Endometrium (tissue), 2 donors: ENCODE measurements around the gene SF3B3.
"Not testable (repeated sequence)": the region's sequence is repeated elsewhere in the genome, so short reads cannot be mapped to it uniquely, and the experiment has no call there.

Experiments
- FAIRE-seq: peaks from 2 replicates; lab custom pipeline; 2012; peaks lifted over from hg19 to GRCh38; lab: Jason Lieb, UNC
- donor health status: control.
- donor health status: control.

The SF3B3 gene

DNA sequence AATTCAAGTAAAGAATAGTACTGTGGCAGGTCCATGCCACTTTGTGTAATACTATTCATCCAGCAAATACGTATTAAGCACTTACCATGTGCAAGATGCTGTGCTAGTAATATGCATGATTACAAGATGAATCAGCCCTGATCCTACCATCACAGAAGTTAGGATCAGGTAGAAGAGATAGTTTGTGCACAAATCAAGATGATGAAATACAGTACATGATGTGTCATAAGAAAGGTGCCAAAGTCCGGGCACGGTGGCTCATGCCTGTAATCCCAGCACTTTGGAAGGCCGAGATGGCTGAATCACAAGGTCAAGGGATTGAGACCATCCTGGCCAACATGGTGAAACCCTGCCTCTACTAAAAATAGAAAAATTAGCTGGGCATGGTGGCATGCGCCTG, 11.2 kb upstream of the SF3B3 start:
- FAIRE-seq, result no peak

DNA sequence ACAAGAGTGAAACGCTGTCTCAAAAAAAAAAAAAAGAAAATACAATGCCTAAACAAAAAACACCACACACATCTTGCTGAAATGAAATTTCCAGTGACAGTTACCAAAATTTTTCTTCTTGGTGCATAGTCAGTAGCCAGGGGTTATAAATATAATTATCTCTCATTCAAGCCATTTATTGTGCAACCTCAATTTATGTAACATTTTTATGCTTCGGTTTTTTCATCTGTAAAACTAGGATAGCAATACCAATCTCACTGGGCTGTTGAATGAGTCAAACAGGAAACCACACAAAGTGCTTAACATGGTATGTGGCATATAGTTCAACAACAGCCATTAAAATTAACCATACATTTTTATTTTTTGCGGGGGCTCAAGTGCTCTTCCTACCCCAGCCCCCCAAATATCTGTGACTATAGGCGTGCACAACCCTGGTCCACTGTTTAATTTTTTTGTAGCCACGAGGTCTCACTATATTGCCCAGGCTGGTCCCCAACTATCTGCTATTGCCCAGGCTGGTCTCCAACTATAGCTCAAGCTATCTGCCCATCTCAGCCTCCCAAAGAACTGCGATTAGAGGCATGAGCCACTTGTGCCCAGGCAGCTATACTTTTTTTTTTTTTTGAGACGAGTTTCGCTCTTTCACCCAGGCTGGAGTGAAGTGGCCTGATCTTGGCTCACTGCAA, 2.9 kb upstream of the SF3B3 start:
- FAIRE-seq, result no peak

DNA sequence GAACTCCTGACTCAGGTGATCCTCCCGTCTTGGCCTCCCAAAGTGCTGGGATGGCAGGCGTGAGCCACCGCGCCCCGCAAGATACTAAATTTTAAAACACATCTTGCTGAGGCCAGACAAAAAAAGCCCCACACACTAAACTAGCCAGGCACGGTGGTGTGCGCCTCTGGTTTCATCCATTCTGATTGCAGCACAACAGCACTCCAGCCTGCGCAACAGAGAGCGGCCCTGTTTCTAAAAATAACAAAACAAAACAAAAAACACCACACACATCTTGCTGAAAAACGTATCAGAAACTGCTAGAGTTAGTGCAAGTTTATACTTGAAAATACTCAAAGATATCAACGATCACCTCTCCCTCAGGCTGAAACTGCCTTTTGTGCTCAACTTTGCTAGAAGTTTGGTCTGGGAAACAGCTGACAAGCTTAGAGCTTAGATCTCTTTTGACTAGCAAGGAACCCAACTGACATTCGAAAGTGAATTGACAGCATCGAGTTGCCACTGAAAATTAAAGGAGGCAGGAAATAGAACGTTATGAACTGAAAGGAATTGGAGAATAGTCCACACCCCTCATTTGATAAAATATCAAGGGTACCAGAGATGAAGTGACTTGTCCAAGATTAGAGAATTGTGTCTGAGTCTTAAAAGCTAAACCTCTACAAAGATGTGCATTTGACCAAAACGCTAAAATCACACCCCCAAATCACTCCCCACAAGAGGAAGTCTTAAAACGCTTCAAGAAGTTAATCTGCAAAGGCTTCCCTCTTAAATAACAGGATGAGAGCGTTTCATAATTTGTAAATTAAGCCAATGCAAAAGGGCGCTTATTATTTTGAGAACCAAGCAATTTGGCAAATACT, 1.2 kb upstream of the SF3B3 start:
- FAIRE-seq, result no peak

DNA sequence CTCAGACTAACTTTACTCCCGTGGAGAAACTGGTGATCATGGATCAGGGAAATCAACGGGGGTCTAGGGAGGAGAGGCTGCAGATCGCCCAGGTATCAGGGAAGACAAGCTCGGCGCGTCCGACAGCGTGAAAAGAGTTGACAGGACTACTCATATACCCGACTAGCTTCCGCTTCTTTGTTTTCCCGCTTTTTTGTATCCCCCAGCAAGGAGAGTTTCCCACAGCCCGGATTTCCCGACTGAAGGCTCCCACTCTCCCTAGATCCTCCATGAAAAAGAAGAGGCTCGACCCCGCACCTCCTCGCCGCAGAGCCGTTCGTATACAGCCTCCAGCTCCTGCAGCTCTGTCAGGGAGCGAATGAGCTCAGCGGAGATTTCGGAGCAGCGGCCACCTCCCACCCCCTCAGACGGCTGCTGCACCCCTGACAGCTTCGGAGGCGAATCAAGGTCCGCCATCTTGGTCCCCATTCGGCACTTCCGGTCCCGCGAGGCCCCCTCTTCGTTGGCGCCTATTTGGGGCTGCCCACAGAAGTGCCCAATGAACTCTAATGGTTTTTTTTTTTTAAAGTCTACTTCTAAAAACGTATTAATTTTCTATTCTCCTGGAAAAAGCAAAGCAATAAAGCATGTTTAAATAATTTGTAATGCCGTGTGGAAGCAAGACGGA, 407 bp upstream of the SF3B3 start, which contains the start of gene COG4:
TSS of gene COG4 (minus strand) at position 479 of the 667 bp plus-strand sequence. CDS start at position 468, 11 bp downstream.
- FAIRE-seq, result no peak

DNA sequence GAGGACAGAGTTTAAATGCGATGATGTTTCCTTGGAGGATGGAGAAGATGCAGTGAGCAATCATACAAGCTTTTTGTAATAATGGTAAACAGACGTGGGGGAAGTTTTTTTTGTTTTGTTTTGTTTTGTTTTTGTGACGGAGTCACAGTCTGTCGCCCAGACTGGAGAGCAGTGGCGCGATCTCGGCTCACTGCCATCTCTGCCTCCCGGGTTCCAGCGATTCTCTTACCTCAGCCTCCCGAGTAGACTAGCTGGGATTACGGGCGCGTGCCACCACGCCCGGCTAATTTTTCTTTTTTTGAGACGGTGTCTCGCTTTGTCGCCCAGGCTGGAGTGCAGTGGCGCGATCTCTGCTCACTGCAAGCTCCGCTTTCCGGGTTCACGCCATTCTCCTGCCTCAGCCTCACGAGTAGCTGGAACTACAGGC, 796 bp downstream of the SF3B3 start:
- not testable (repeated sequence) for FAIRE-seq

DNA sequence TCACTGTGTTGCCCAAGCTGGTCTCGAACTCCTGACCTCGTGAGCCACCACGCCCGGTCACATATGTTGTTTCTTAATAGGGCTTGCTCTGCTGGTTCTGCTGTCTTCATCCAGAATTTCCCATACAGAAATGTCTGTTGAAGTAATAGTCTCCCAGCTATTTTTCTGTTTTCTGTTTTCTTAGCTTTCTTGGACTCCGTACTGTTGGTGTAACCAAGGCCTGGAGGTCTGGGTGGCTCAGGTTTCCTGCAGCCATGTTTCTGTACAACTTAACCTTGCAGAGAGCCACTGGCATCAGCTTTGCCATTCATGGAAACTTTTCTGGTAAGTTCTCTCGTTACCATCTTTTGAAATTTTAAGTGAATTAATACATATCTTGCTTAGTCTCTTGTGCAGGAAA, 2.8 kb downstream of the SF3B3 start:
- no peak for FAIRE-seq

DNA sequence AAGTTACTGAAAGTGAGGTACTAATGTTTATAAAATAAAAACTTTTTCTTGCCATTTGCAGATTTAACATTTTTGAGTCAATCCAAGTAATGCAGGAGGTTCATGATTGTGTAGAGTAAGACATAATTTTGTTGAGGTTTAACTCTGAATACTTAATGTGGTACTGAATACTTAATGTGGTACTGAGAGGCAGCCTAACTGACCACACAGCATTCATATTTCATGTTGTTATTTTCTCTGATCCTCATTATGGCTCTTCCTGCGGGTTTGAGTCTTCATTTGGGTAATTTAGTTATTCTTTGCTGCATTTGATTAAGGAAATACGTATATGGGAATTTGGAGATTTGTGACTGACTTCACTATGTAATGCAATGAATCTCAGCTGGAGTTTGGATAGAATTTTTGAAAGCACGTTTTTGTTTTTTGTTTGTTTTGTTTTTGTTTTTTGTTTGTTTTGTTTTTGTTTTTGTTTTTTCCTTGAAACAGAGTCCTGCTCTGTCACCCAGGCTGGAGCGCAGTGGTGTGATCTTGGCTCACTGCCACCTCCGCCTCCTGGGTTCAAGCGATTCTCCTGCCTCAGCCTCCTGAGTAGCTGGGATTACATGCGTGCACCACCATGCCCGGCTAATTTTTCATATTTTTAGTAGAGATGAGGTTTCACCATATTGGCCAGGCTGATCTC, 3.8 kb downstream of the SF3B3 start:
- no peak for FAIRE-seq

DNA sequence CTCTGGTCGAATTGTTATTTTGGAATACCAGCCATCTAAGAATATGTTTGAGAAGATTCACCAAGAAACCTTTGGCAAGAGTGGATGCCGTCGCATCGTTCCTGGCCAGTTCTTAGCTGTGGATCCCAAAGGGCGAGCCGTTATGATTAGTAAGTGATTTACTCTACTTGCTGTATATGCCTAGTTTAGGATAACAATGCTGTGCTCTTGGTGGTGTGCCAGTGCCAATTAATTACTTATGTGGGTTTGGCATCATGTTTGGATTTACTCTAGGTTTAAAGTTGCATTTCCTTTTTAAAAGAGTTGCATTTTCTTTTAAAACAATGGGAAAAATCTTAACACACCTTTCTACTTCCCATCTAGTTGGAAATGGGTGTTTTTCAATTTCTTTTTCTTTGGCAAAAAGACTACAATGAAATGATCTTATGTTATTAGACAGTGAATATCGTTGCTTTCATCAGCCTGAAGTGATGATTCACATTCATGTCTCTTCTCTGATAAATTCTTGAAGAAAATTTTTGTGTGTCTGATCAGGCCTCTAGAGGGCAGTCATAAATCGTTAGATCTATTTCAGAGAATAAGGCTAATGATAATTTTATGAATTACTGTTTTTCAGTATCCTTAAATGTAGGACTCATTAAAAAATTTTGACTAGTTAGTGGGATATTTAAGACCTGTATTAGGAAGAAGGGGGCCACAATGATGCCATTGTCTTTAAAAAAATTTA, 5.6 kb downstream of the SF3B3 start:
- peak; percentile 57 for FAIRE-seq

DNA sequence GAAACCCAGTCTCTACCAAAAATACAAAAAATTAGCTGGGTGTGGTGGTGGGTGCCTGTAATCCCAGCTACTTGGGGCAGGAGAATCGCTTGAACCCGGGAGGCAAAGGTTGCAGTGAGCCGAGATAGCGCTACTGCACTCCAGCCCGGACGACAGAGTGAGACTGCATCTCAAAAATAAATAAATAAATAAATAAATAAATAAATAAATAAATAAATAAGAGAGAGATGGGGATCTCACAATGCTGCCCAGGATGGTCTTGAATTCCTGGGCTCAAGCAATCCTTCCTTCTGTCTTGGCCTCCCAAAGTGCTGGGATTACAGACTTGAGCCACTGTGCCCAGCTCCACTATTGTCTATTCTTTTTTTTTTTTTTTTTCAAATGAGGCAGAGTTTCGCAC, 6.3 kb downstream of the SF3B3 start:
- FAIRE-seq, result not testable (repeated sequence)

DNA sequence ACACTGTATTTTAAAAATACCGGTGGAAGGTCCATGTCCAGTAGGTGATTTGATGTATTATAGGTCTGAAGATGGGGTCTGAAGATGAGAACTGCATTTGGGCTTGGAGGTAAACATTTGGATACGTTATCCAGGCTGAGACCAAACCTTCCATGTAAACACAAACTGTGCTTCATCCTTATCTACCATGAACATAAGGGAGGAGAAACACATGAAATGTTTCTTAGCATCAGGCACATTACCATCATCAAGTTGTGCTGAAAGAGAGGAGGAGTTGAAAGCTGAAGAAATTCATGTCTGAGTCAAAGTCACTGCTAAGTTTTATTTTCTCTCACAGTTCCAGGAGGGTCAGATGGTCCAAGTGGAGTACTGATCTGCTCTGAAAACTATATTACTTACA, 11.4 kb downstream of the SF3B3 start:
- no peak for FAIRE-seq

DNA sequence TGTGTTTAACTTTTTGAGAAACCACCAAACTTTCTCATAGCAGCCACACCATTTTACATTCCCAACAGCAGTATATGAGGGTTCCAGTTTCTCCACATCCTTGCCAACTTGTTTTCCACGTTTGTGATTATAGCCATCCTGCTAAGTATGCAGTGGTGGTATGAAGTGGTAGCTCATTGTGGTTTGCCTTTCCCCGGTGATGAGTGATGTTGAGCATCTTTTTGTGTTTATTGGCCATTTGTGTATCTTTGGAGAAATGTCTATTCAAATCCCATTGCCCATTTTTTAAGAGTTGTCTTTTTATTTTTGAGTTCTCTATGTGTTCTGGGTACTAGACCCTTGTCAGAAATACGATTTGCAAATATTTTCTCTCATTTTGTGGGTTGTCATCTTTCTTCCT, 17.4 kb downstream of the SF3B3 start:
- no peak for FAIRE-seq

DNA sequence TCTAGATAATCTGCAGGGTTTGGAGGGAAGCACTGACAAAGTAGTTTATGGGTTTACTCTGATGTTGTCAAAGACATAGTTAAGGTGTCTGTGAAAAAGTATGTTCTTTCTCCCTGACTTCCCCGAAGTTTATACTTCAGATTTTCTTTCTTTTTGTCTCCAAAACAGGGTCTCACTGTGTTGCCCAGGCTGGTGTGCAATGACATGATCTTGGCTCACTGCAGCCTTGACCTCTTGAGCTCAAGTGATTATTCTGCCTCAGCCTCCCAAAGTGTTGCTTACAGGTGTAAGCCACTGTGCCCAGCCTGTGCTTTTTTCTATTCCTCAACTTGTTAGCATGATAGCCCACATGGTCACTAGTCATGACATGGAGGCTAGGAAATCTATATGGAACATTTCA, 20.9 kb downstream of the SF3B3 start:
- no peak for FAIRE-seq

DNA sequence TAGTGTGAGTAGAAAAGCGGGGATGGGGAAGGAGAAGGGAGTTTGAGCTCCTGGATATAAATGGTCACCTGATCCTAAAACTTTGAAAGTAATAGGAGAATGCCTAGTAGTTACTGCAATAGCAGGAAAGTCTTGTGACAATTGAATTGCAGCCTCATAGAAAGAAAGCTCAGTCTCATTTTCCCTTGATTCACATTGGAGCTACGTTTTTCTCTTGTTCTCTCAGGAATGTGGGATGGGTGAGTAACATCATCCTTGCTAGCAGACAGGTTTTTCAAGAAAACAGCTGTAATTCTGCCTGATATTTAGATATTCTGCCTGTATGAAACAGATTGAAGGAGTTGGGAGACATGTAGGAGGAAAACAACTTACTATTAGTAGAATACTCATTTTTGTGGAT, 25.3 kb downstream of the SF3B3 start:
- FAIRE-seq, result no peak

DNA sequence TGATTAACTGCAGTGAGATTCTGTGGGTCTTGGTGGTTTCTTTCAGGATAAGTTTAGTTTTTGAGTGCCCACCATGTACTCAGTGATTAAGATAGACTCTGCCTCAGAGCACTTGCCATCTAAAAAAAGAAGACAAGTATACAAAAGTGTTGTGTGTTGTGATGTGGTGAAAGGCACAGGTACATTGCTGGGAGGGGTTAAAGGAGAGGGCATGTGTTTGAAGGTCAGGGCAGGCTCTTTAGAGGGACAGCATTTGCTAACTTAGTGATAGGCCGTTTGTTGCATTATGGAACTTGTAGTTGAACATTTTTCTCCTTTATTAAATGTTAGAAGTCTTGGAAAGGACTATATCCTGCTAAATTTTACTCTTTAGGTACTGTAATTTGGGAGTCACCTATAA, 26.5 kb downstream of the SF3B3 start:
- no peak for FAIRE-seq

DNA sequence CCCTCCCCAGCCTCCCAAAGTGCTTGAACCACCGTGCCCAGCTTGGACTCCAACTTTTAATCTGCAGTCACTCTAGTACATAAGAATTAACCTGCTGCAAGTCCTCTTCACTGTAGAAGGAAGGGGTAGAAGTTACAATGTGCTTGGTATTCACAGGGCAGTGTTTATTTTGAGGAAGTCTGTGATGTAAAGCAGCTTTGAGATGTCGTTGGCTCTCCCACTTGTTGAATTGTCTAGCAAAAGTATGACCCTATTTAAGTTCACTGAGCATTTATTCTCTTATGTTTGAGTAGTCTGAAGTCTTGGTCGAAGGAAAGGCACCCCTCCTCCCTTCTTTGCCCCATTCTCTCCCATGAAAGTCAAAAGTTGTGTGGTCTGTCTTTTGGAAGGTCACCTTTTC, 28.2 kb downstream of the SF3B3 start:
- no peak for FAIRE-seq

DNA sequence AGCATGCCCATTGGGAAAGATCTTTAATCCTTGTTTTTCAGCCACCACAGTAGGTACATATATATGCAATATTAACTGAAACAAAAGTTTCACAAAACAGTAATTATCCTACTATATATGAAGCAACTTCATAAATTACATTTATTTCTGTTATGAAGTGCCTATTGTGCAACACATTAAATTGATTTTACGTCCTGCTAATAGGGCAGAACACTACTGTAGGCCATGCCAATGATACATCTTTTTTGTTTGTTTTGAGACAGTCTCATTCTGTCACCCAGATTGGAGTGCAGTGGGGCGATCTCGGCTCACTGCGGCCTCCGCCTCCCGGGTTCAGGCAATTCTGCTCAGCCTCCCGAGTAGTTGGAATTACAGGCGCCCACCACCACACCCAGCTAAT, 29.1 kb downstream of the SF3B3 start:
- FAIRE-seq, result no peak

DNA sequence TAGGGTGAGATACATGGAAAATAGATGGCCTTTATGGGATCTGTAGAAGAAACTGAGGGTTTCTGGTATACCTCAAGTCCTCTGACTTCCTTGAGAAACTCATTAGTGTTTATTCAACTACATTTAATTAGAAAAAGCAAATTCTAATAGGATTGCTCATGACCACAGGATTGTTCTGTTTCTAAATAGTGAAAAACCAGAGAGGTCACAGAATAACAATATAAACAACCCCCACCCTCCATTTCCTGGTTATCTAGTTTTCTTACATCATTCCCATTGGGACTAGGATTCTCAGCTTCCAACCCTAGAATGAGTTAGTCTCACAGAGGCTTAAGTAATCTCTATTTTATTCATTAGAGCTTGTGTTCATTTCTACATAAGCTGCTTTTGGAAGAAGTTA, 30.0 kb downstream of the SF3B3 start:
- no peak for FAIRE-seq

DNA sequence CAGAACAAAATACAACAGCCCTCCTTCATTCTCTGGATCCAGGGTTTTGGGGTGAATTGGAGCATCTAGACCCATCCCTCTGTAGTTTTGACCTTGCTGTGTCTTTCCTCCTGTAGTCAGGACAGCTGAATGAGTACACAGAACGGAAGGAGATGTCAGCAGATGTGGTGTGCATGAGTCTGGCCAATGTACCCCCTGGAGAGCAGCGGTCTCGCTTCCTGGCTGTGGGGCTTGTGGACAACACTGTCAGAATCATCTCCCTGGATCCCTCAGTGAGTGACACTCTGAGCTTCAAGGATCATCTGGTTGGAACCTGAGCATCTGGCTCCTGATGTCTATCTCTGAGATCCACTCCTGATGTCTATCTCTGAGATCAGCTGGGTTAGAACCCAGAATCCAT, 32.4 kb downstream of the SF3B3 start:
- no peak for FAIRE-seq

DNA sequence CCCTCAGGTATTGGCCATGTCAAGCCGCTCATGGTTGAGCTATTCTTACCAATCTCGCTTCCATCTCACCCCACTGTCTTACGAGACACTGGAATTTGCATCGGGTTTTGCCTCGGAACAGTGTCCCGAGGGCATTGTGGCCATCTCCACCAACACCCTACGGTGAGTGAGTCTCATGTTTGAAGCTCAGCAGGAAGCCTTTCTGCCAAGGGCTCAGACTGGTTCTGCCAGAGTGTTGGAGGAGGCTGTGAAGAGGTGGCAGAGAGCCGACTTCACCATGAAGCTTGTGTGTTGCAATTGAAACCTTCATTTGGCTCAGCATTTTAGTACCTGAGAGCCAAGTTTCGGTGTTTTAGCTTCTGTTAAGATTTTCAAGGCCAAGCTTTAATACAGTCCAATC, 38.0 kb downstream of the SF3B3 start:
- no peak for FAIRE-seq

DNA sequence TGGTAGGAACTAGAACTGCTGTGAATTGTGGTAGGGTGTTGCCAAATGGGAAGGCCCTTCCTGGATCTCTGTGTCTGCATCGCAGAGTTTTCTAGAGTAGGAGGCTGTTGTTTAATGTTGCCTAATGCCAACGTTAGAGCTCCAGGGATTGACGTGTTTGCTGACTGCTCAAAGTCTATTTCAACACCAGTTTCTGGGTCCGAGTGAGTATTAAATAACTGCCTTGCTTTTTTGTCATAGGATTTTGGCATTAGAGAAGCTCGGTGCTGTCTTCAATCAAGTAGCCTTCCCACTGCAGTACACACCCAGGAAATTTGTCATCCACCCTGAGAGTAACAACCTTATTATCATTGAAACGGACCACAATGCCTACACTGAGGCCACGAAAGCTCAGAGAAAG, 40.0 kb downstream of the SF3B3 start:
- FAIRE-seq, result no peak

DNA sequence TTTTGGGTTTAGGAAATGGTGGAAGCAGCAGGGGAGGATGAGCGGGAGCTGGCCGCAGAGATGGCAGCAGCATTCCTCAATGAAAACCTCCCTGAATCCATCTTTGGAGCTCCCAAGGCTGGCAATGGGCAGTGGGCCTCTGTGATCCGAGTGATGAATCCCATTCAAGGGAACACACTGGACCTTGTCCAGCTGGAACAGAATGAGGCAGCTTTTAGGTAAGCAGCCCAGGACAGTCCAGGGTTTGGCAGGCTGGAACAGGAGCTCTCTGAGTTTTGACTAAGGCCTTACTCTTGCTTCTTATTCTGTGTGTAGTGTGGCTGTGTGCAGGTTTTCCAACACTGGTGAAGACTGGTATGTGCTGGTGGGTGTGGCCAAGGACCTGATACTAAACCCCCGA, 41.4 kb downstream of the SF3B3 start:
- no peak for FAIRE-seq
